AG04450 (cell line): ENCODE measurements around the gene CCIN. TPM values are rescaled to one million over a fixed set of nuclear protein-coding genes. Genes with fewer than 3 reads are reported as not detected.

Source experiments
- CTCF ChIA-PET: fragments of 300-600, 350-600 bp; formaldehyde crosslinking; extraction: SDS; loops from one replicate; lab custom pipeline; 2022; ENCODE audit warnings: antibody characterized with exemption, inconsistent platforms; lab: Charles Lee
- POLR2A ChIA-PET: fragments of 350-600 bp; formaldehyde crosslinking; extraction: SDS; loops from one replicate; lab custom pipeline; 2021; ENCODE audit warnings: antibody characterized with exemption, inconsistent platforms; lab: Yijun Ruan, JAX
- DNase-seq: peaks from one replicate; pipeline ENCODE4 v3.0.0-alpha.2; 2011; ENCODE audit warnings: low read depth, low spot score
- H3K27ac ChIP-seq: one replicate; pipeline ENCODE4 v1.5.1; 2012; ENCODE audit warnings: low read depth, low read length, control low read depth
- H3K27me3 ChIP-seq: one replicate; pipeline ENCODE4 v1.6.0; 2012; ENCODE audit warnings: low read length; ENCODE audit not compliant: control insufficient read depth, insufficient read depth
- H3K4me3 ChIP-seq: 2 replicates; pipeline ENCODE4 v1.5.1; 2011; ENCODE audit warnings: mild to moderate bottlenecking, low read depth, low read length, control low read depth
- H3K9me3 ChIP-seq: 2 replicates; pipeline ENCODE4 v1.5.1; 2012; ENCODE audit warnings: low read length; ENCODE audit not compliant: control insufficient read depth, insufficient read depth
- polyA plus RNA-seq: library from polyadenylated mRNA; depleted of rRNA; stranded (reverse); fragments of >200 nt; gene quantifications from 2 replicates; pipeline ENCODE4 v1.2.3, GENCODE V29; 2011
- TF ChIP-seq, protein P1 (sequence below): IDR thresholded peaks from 2 replicates; pipeline ENCODE4 v1.5.1; 2011; ENCODE audit warnings: low read depth, low read length, control low read depth, inconsistent platforms

Gene CCIN
- polyA plus RNA-seq, 1 experiment, result 0.48 TPM

DNA sequence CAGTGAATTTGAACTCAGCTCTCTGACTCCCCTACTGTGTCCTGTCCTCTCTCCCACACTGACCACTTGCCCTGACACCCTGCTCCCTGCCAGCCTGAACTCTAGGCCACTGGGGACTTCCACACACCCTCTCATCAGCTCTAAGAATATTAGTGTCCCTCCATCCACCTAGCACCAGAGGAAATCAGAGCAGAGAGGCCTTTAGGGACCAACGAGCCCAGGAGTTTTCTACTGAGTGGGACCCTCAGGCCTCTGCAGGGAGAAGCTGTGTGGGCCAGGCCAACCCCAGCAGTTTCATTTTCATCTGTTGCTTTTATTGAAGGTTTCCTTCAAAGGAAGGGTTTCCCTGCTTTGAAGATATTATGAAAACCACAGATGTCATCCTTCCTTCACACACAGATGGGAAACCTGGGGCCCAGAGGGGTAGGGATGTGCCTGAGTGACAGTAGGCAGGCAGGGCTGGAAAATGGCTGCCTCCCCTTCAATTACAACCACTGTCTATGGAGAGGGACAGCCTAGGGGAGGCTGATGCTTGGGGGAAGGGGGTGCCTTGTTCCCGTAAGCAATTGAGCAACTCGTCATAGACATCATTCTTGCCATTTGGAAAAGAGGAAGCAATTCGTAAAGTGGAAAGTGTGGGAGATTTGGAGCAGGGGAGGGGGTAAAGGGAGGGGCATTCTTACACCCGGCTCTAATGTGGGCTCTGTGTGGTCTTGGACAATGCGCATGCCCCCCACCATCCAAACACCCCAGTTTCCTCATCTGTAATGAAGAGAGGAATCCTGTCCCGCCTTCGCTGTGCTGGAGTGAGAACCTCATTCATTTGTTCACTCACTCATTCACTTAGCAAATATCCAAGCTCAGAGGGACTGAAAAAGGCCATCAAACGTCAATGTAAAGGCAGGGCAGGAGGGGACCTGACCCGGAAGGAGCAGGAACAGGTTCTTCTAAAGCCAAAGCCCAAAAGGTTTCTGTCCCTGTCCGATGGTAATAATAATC lies 28.8 kb upstream of the CCIN start:
- ChIA-PET CTCF (interaction anchor here (0.6 to 1.4 kb wide), 3 partner anchors 37 to 189 kb away, joined by 3 to 7 read pairs (median 3); no protein-coding TSS in a partner anchor), POLR2A (interaction anchor here (1.1 to 2.1 kb wide), 2 partner anchors 8 to 26 kb away, joined by 3 to 5 read pairs; no protein-coding TSS in a partner anchor)
- TF ChIP-seq, protein P1, sequence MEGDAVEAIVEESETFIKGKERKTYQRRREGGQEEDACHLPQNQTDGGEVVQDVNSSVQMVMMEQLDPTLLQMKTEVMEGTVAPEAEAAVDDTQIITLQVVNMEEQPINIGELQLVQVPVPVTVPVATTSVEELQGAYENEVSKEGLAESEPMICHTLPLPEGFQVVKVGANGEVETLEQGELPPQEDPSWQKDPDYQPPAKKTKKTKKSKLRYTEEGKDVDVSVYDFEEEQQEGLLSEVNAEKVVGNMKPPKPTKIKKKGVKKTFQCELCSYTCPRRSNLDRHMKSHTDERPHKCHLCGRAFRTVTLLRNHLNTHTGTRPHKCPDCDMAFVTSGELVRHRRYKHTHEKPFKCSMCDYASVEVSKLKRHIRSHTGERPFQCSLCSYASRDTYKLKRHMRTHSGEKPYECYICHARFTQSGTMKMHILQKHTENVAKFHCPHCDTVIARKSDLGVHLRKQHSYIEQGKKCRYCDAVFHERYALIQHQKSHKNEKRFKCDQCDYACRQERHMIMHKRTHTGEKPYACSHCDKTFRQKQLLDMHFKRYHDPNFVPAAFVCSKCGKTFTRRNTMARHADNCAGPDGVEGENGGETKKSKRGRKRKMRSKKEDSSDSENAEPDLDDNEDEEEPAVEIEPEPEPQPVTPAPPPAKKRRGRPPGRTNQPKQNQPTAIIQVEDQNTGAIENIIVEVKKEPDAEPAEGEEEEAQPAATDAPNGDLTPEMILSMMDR, result no peak
- no peaks in the 10 kb centered on the region for H3K27me3 ChIP-seq
- no peaks in the 10 kb centered on the region; the same call in none of the 2 replicates for H3K9me3 ChIP-seq
- H3K4me3 ChIP-seq, result no peak overlapping the region
- no peak for DNase-seq
- no peak overlapping the region for H3K27ac ChIP-seq

GRCh38 chr9:36141288-36141687 lies 27.9 kb upstream of the CCIN start:
- Histone ChIP-seq H3K27me3 (no peaks in the 10 kb centered on the region), H3K27ac (no peak overlapping the region), H3K9me3 (peaks cover 4% of the 10 kb centered on the region; the same call in 1 of the 2 replicates), H3K4me3 (no peak overlapping the region)
- TF ChIP-seq, protein P1, result peak; percentile 27
- no peak for DNase-seq
- CTCF ChIA-PET, result interaction anchor here (0.6 to 1.2 kb wide), 2 partner anchors 38 to 189 kb away, joined by 3 read pairs; no protein-coding TSS in a partner anchor
- POLR2A ChIA-PET, result interaction anchor here (0.7 to 2.1 kb wide), 2 partner anchors 25 to 57 kb away, joined by 5 read pairs; no protein-coding TSS in a partner anchor

- Histone ChIP-seq H3K27ac (no peak overlapping the region), H3K9me3 (peaks cover 4% of the 10 kb centered on the region), H3K27me3 (no peaks in the 10 kb centered on the region), H3K4me3 (no peak overlapping the region)
- CTCF ChIA-PET, result no interaction called here
- DNase-seq, result no peak
- TF ChIP-seq, protein P1, result no peak
- POLR2A ChIA-PET, result interaction anchor here (0.7 to 2.1 kb wide), 2 partner anchors 25 to 57 kb away, joined by 5 read pairs; no protein-coding TSS in a partner anchor
Measured at GRCh38 chr9:36141761-36142160, 27.4 kb upstream of the CCIN start.

- CTCF ChIA-PET, result no interaction called here
- no peaks in the 10 kb centered on the region for H3K27me3 ChIP-seq
- POLR2A ChIA-PET, result no interaction called here
- peaks cover 4% of the 10 kb centered on the region for H3K9me3 ChIP-seq
- DNase-seq, result no peak
- H3K4me3 ChIP-seq, result no peak overlapping the region
- H3K27ac ChIP-seq, result no peak overlapping the region
- TF ChIP-seq, protein P1, result no peak
Measured at GRCh38 chr9:36142510-36143244, 26.5 kb upstream of the CCIN start.
